Spleen (tissue), 11 donors: Measurements from ENCODE around the gene MRTFB. TPM values are rescaled to one million over a fixed set of nuclear protein-coding genes. Genes with fewer than 3 reads are reported as not detected.

Experiments
- DNase-seq: peaks from one replicate; pipeline ENCODE4 v3.0.0-alpha.2; 2020
- H3K27ac ChIP-seq, 8 donors: fragments of 200-600 bp; sonication (generic) in 7 of 8; 1 replicate in 4 of 8; 2 replicates in 4 of 8; pipeline versions ENCODE4 v1.5.0 to v1.8.0; 2016 to 2021; ENCODE audit warnings: inconsistent platforms in 4 of 8, mild to moderate bottlenecking in 4 of 8, moderate library complexity in 1 of 8
- H3K27me3 ChIP-seq, 7 donors: fragments of 200-600 bp; sonication (generic) in 6 of 7; replicated peaks in 1 of 7; 1 replicate in 4 of 7; 2 replicates in 3 of 7; pipeline versions ENCODE4 v1.5.0 to v1.8.0; 2016 to 2021; ENCODE audit warnings: inconsistent platforms in 3 of 7, mild to moderate bottlenecking in 1 of 7
- H3K36me3 ChIP-seq, 6 donors: fragments of 200-600 bp; sonication (generic) in 5 of 6; 1 replicate in 4 of 6; 2 replicates in 2 of 6; pipeline versions ENCODE4 v1.5.0 to v1.8.0; 2016 to 2021; ENCODE audit warnings: inconsistent platforms in 2 of 6
- H3K4me1 ChIP-seq, 6 donors: fragments of 200-600 bp; sonication (generic) in 5 of 6; 1 replicate in 3 of 6; 2 replicates in 3 of 6; pipeline versions ENCODE4 v1.5.0 to v1.8.0; 2016 to 2021; ENCODE audit warnings: inconsistent platforms in 3 of 6
- H3K4me3 ChIP-seq, 8 donors: fragments of 200-600 bp; sonication (generic) in 7 of 8; 1 replicate in 4 of 8; 2 replicates in 4 of 8; pipeline versions ENCODE4 v1.5.0 to v1.8.0; 2016 to 2021; ENCODE audit warnings: inconsistent platforms in 4 of 8, mild to moderate bottlenecking in 4 of 8, moderate library complexity in 2 of 8
- H3K9me3 ChIP-seq, 8 donors: fragments of 200-600 bp; sonication (generic) in 7 of 8; 1 replicate in 4 of 8; 2 replicates in 4 of 8; pipeline versions ENCODE4 v1.5.0 to v1.8.0; 2016 to 2021; ENCODE audit warnings: inconsistent platforms in 4 of 8
- POLR2A ChIP-seq, 3 donors: fragments of 450-650 bp; IDR thresholded peaks; one replicate each; pipeline ENCODE4 v1.5.1; 2017; ENCODE audit warnings: antibody characterized with exemption in 3 of 3, mild to moderate bottlenecking in 1 of 3
- POLR2AphosphoS5 ChIP-seq, 3 donors: sonication (generic); formaldehyde crosslinking; IDR thresholded peaks; one replicate each; pipeline ENCODE4 v1.5.1; 2017; ENCODE audit warnings: antibody characterized with exemption in 3 of 3
- WGBS, 5 donors: extraction: QIAGEN DNeasy Blood & Tissue Kit in 3 of 5; methylation state at CpG; one replicate each; pipeline versions ENCODE4 v1.1.5 to v1.1.7; 2013 to 2018; 5-methylcytosine and 5-hydroxymethylcytosine counted together
- intact Hi-C: fragments of 100-400 bp; cut with DNase I; formaldehyde crosslinking; loops from one replicate; pipeline ENCODE4 v1.15.0; 2023; ENCODE audit warnings: low total_unique reads
- polyA plus RNA-seq, 3 donors: library from polyadenylated mRNA; stranded (reverse); fragments of 200-250 nt; gene quantifications; one replicate each; pipeline ENCODE4 v1.2.1, GENCODE V29; 2013
- total RNA-seq, 7 donors: library from RNA; depleted of rRNA in 3 of 7; stranded (reverse); fragments of >200 nt in 3 of 7; fragmentation: NEBNext Ultra II Directional in 4 of 7; extraction: Animal tissue kit (Norgen Biotek cat#: 25700) in 4 of 7; gene quantifications; one replicate each; pipeline versions ENCODE4 v1.1.0 to v1.2.1, GENCODE V29; 2016 to 2021
- TF ChIP-seq, protein P1 (sequence below), 11 experiments: fragments of 200-600 bp in 7 of 11; fragments of 450-650 bp in 4 of 11; sonication (generic) in 4 of 11; IDR thresholded peaks in 8 of 11; conservative IDR thresholded peaks in 3 of 11; 1 replicate in 7 of 11; 2 replicates in 4 of 11; pipeline versions ENCODE4 v1.4.0 to v1.8.0; 2016 to 2021; ENCODE audit warnings: antibody characterized with exemption in 11 of 11, inconsistent platforms in 4 of 11, mild to moderate bottlenecking in 1 of 11
- donor health status: healthy with polysubstance abuse.
- donor health status: DM: no; HTN: no; CAD: no; lungs with moderate emphysema.
- donor health status: DM: no; HTN: no; CAD: no.
- donor health status: Bipolar disorder and iron deficiency.
- donor health status: healthy.
- donor health status: DM: no; HTN: no; CAD: no.
- donor health status: DM: yes; HTN: yes; CAD: no.

The MRTFB gene
- total and polyA plus RNA-seq, 10 donors, result 2.3 to 39.3 (median 29.9) TPM

- 85 to 93% (median 90%) methylated on average over 5 of the region's 5 CpGs for WGBS, 5 donors
- H3K9me3 ChIP-seq, result no peaks in the 10 kb centered on the region
- H3K36me3 ChIP-seq, result no peaks in the 10 kb centered on the region
- no peak for DNase-seq
- no peaks in the 10 kb centered on the region for H3K4me1 ChIP-seq
- H3K27ac ChIP-seq, result no peak overlapping the region
- no peaks in the 10 kb centered on the region for H3K27me3 ChIP-seq
- intact Hi-C loops, result no loop called here
- TF ChIP-seq POLR2AphosphoS5 (IDR thresholded peaks at IDR 0.05), result no peak
- TF ChIP-seq, protein P1, sequence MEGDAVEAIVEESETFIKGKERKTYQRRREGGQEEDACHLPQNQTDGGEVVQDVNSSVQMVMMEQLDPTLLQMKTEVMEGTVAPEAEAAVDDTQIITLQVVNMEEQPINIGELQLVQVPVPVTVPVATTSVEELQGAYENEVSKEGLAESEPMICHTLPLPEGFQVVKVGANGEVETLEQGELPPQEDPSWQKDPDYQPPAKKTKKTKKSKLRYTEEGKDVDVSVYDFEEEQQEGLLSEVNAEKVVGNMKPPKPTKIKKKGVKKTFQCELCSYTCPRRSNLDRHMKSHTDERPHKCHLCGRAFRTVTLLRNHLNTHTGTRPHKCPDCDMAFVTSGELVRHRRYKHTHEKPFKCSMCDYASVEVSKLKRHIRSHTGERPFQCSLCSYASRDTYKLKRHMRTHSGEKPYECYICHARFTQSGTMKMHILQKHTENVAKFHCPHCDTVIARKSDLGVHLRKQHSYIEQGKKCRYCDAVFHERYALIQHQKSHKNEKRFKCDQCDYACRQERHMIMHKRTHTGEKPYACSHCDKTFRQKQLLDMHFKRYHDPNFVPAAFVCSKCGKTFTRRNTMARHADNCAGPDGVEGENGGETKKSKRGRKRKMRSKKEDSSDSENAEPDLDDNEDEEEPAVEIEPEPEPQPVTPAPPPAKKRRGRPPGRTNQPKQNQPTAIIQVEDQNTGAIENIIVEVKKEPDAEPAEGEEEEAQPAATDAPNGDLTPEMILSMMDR (IDR thresholded peaks at IDR 0.05 in 8 of 11, conservative IDR thresholded peaks at IDR 0.05 in 3 of 11), result no peak
- TF ChIP-seq POLR2A (IDR thresholded peaks at IDR 0.05), result no peak
- H3K4me3 ChIP-seq, result no peak overlapping the region
These were observed 94.0 kb downstream of the MRTFB start for GRCh38 chr16:14164916-14165662.

DNA sequence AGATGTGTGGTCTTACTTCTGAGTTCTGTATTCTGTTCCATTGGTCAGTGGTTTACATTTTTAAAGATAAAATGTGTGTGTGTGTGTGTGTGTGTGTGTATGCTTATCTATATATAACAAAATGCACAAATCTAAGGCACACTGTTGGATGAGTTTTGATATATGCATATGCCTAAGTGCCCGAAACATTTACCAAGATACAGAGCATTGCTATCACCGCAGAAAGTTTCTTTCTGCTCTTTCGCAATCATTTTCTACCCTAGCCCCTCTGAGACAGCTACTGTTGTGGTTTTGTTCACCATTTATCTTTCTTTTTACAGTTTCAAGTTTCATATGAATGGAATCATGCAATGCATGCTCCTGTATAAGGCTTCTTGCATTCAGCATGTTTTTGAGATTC lies 97.0 kb downstream of the MRTFB start:
- WGBS, 5 donors, result 50 to 76% (median 67%) methylated on average over 3 of the region's 3 CpGs
- intact Hi-C loops, result no loop called here
- H3K4me3 ChIP-seq, result no peak overlapping the region
- H3K9me3 ChIP-seq, result peaks cover 0 to 8% (median 0%) of the 10 kb centered on the region in 8 donors
- TF ChIP-seq POLR2AphosphoS5 (IDR thresholded peaks at IDR 0.05), result no peak
- no peak for TF ChIP-seq POLR2A (IDR thresholded peaks at IDR 0.05)
- TF ChIP-seq, protein P1 (IDR thresholded peaks at IDR 0.05 in 8 of 11, conservative IDR thresholded peaks at IDR 0.05 in 3 of 11), result no peak
- H3K36me3 ChIP-seq, result no peaks in the 10 kb centered on the region
- DNase-seq, result no peak
- H3K27ac ChIP-seq, result no peak overlapping the region
- no peaks in the 10 kb centered on the region for H3K4me1 ChIP-seq
- no peaks in the 10 kb centered on the region for H3K27me3 ChIP-seq

DNA sequence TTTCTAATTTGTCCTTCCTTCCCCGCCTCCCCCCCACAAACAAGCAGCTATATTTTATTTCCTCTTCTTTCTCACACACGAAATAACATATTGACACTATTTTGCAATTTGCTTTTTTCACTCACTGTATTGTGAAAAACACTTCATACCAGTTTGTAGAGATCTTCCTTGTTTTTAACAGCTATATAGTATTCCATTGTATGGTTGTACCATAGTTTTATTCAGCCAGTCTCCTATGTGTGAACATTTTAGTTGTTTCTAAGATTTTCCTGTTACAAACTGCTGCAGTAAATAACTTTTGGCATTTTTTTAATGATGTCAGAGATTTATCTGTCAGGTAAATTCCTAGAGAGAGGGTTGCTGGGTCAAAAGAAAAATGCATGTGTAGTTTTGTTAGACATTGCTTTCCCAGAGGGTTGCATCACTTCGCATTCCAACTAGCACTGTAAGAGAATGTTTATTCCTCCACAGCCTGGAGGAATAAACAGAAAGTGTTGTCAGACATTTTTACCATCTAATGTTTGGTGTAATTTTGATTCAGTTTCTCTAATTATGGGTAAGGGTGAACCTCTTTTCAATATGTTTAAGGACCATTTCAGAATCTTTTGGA lies 101.2 kb downstream of the MRTFB start:
- Histone ChIP-seq H3K27ac (no peak overlapping the region), H3K4me1 (no peaks in the 10 kb centered on the region), H3K9me3 (peaks cover 0 to 14% (median 0%) of the 10 kb centered on the region in 8 donors), H3K36me3 (no peaks in the 10 kb centered on the region), H3K4me3 (no peak overlapping the region), H3K27me3 (no peaks in the 10 kb centered on the region)
- TF ChIP-seq, protein P1 (IDR thresholded peaks at IDR 0.05 in 8 of 11, conservative IDR thresholded peaks at IDR 0.05 in 3 of 11), result no peak
- TF ChIP-seq POLR2AphosphoS5 (IDR thresholded peaks at IDR 0.05) (no peak), POLR2A (IDR thresholded peaks at IDR 0.05) (no peak)
- DNase-seq, result no peak
- WGBS, 5 donors, result 84 to 96% (median 84%) methylated on average over 3 of the region's 3 CpGs
- intact Hi-C loops, result no loop called here

DNA sequence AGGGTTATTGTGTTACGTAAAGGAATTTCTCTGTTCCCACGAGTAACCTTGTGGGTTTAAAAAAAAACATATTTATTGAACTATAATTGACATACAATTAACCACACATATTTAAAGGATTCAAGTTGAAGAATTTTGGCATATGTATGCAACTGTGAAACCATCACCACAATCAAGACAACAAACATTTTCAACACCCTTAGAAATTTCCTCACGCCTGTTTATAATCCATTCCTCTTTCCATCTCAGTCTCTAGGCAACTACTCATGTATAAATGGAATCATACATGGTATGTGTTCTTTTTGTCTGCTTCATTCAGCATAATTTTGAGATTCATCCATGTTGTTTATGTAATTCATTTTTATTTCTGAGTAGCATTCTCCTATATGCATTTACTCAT lies 104.0 kb downstream of the MRTFB start:
- no peaks in the 10 kb centered on the region for H3K36me3 ChIP-seq
- no peaks in the 10 kb centered on the region for H3K27me3 ChIP-seq
- H3K4me1 ChIP-seq, result no peaks in the 10 kb centered on the region
- no peak overlapping the region for H3K4me3 ChIP-seq
- intact Hi-C loops, result no loop called here
- no peak for DNase-seq
- peaks cover 0 to 14% (median 0%) of the 10 kb centered on the region in 8 donors for H3K9me3 ChIP-seq
- 75 to 94% (median 83%) methylated on average over 3 of the region's 3 CpGs for WGBS, 5 donors
- H3K27ac ChIP-seq, result no peak overlapping the region
- TF ChIP-seq, protein P1 (IDR thresholded peaks at IDR 0.05 in 8 of 11, conservative IDR thresholded peaks at IDR 0.05 in 3 of 11), result no peak
- no peak for TF ChIP-seq POLR2A (IDR thresholded peaks at IDR 0.05)
- TF ChIP-seq POLR2AphosphoS5 (IDR thresholded peaks at IDR 0.05), result no peak
